Upper lobe of right lung (tissue), 1 donor: ENCODE data around the gene ABHD11. TPM values are rescaled to one million over a fixed set of nuclear protein-coding genes. Genes with fewer than 3 reads are reported as not detected.

ENCODE experiments used
- ATAC-seq: fragments of 200-7000 bp; cut with Tn5 transposase; one replicate; pipeline ENCODE4 v1.9.1; 2020; ENCODE audit warnings: mild to moderate bottlenecking, moderate library complexity
- DNase-seq: peaks from one replicate; pipeline ENCODE4 v3.0.0-alpha.2; 2020
- H3K27ac ChIP-seq: fragments of 200-600 bp; one replicate; pipeline ENCODE4 v1.8.0; 2022
- H3K27me3 ChIP-seq: fragments of 200-600 bp; one replicate; pipeline ENCODE4 v1.8.0; 2022; ENCODE audit warnings: mild to moderate bottlenecking
- H3K36me3 ChIP-seq: fragments of 200-600 bp; one replicate; pipeline ENCODE4 v1.8.0; 2022
- H3K4me1 ChIP-seq: fragments of 200-600 bp; one replicate; pipeline ENCODE4 v1.8.0; 2022
- H3K4me3 ChIP-seq: fragments of 200-600 bp; one replicate; pipeline ENCODE4 v1.8.0; 2022; ENCODE audit warnings: mild to moderate bottlenecking
- H3K9me3 ChIP-seq: fragments of 200-600 bp; one replicate; pipeline ENCODE4 v1.8.0; 2022
- CTCF ChIP-seq: fragments of 200-600 bp; IDR thresholded peaks from one replicate; pipeline ENCODE4 v1.8.0; 2022; ENCODE audit warnings: antibody characterized with exemption
- intact Hi-C: fragments of 100-400 bp; cut with DNase I; formaldehyde crosslinking; loops from one replicate; pipeline ENCODE4 v1.11.0; 2022
- total RNA-seq: library from RNA; stranded (reverse); fragmentation: NEBNext Ultra II Directional; extraction: Animal tissue kit (Norgen Biotek cat#: 25700); gene quantifications from one replicate; pipeline ENCODE4 v1.2.1, GENCODE V29; 2021
- donor health status: DM: no; HTN: yes; CAD: no; lungs with severe emphysema.

ABHD11 gene
- total RNA-seq, 1 donor from 2014 or later, result 19.7 TPM

DNA sequence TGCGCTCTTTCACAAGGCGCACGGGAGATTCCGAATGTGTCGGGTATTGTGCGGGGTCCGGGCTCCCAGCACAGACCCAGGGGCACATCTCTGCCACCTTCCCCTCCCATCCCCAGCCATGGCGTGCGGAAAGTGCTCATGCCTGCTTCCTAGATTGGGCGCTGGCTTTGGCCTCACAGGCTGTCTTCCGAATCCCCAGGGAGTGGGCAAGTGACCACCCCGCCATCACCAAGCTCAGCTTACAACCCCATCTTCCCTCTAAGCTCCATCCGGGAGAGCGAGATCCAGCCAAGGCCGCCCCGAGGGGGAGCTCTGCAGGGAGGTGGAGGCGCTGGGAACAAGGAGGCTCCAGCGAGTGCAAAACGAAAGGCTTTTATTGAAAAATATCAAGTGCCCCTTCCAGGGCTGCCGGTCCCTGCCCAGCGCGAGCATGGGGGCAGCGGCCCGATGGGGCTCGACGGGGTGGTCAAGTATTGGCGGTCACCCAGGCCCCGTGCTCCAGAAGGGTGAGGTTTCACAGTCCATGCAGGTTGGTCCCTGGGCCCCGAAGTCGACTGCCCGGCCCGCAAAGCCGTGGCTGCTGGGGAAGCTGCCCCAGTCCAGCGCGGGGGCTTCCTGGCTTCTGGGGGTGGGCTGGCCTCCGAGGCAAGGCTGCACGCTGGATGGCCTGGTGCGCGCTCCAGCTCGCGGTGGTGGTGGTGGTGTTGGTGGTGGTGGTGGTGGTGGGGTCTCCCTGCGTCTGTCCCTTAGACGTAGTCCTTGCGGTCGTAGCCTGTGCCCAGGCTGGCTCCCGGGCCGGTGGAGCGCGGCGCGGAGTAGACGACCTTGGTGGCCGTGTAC, 30.3 kb upstream of the ABHD11 start:
- H3K4me1 ChIP-seq, result no peaks in the 10 kb centered on the region
- DNase-seq (no peak), ATAC-seq (no peak)
- intact Hi-C loops, result no loop called here
- H3K36me3 ChIP-seq, result no peaks in the 10 kb centered on the region
- no peaks in the 10 kb centered on the region for H3K9me3 ChIP-seq
- TF ChIP-seq CTCF, result no peak
- no peak overlapping the region for H3K27ac ChIP-seq
- peak overlapping the region; percentile 45 for H3K4me3 ChIP-seq
- H3K27me3 ChIP-seq, result peaks cover 42% of the 10 kb centered on the region

DNA sequence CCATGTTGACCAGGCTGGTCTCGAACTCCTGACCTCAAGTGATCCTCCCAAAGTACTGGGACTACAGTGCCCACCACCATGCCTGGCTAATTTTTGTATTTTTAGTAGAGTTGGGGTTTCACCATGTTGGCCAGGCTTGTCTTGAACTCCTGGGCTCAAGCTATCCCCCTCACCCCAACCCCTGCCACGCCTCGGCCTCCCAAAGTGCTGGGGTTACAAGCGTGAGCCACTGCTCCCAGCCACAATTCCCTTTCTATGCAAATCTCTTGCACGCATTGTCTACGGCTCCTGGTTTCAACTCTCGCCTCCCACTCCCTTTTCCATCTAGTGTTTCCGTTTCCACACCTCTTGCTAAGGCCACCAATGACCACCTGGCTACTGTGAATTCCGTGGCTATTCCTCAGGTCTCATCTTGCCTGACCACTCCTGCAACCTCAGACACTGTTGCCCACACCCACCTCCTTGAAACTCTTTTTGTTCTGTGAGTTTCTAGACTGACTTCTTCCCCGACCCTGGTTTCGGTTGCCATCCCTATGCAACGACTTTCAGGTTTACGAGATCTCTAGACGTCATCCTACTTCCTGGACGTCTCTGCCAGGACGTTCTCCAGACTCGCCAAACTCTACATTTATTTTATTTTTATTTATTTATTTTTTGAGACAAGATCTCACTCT, 28.1 kb upstream of the ABHD11 start:
- H3K36me3 ChIP-seq, result no peaks in the 10 kb centered on the region

DNA sequence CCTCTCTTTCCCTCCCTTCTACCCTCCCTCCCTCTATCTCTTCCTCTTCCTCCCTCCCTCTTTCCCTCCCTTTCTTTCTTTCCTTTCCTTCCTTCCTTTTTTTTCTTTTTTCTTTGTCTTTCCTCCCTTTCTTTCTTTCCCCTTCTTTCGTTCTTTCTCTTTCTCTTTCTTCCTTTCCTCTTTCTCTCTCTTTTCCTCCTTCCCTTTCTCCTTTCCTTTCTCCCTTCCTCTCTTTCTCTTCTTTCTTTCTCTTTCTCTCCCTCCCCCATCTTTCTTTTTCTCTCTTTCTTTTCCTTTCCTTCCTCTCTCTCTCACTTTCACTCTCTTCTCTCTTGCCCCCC, 24.0 kb upstream of the ABHD11 start:
- no peaks in the 10 kb centered on the region for H3K4me1 ChIP-seq
- intact Hi-C loops, result no loop called here
- no peaks in the 10 kb centered on the region for H3K9me3 ChIP-seq
- peaks cover 8% of the 10 kb centered on the region for H3K27me3 ChIP-seq
- H3K27ac ChIP-seq, result no peak overlapping the region
- ATAC-seq (no peak), DNase-seq (no peak)
- TF ChIP-seq CTCF, result no peak
- H3K36me3 ChIP-seq, result no peaks in the 10 kb centered on the region
- no peak overlapping the region for H3K4me3 ChIP-seq

More for the DNA sequence above, 28.1 kb upstream of the ABHD11 start:
- no peak for ATAC-seq
- no peaks in the 10 kb centered on the region for H3K4me1 ChIP-seq
- intact Hi-C loops, result no loop called here
- H3K27me3 ChIP-seq, result peaks cover 35% of the 10 kb centered on the region
- H3K4me3 ChIP-seq, result no peak overlapping the region
- H3K9me3 ChIP-seq, result no peaks in the 10 kb centered on the region
- no peak overlapping the region for H3K27ac ChIP-seq
- no peak for TF ChIP-seq CTCF
- DNase-seq, result no peak

DNA sequence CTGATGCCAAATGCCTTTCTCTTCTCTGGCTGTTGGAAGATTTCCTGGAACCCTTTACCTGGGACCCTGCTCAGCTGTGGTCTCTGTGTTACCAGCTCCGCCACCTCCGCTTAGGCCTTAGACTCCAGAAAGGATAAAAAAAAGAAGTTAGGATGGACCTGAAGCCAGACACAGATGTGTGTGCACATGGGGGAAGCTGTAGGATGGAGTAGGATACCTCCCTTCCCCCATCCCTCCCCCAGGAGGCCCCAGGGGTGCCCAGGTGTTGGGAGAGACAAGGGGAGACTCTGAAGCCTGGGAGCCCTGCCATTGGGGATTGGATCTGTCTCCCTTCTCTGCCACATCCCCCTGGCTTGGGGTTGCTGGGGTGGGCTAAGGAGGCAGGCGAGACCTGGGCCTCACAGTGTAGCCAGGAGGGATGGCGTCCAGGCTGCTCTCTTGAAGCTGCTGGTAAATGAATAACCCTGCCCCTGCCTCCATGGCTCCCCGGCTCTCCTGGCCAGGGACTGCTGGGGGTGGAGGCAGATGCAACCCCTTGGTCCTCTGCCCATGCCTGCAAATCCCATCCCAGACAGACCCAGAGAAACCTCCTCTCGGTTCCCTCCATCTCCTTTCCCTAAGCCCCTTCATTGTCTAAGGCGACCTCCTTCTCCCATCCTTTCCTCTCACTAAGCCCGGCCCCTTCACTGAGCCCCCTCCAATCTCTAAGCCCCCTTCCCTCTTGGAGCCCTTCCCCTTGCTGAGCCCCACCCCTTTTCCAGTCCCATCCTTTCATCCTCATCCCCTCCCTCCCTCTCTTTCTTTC, 23.5 kb upstream of the ABHD11 start:
- no peak overlapping the region for H3K4me3 ChIP-seq
- no peaks in the 10 kb centered on the region for H3K4me1 ChIP-seq
- no peaks in the 10 kb centered on the region for H3K36me3 ChIP-seq
- H3K27ac ChIP-seq, result no peak overlapping the region
- peaks cover 3% of the 10 kb centered on the region for H3K27me3 ChIP-seq
- TF ChIP-seq CTCF, result no peak
- ATAC-seq (peak; percentile 27), DNase-seq (no peak)
- intact Hi-C loops, result no loop called here
- no peaks in the 10 kb centered on the region for H3K9me3 ChIP-seq

DNA sequence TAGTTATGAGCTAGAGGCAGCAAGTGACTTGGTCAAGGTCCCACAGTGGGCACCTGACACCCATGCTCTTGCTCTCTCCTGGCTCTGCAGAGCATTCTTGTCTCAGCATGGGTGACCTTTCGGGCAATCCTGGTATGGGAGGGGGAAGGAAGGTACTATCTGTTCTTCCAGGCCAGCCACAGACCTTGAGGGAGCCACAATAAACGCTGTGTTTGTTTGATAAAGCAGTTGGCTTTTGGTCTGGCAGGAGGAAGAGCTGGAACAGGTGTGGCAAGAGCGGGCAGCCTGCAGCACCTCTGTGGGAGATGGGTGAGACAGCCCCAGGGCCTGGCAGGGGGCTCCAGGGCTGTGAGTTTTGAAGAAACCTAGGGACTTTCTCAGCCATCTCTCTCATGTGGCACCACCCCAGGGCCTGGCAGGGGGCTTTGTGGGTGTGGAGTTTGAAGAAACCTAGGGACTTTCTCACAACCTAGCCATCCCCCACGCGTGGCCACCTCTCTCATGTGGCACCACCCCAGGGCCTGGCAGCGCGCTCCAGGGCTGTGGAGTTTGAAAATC, 20.1 kb upstream of the ABHD11 start:
- Histone ChIP-seq H3K4me1 (no peaks in the 10 kb centered on the region), H3K9me3 (no peaks in the 10 kb centered on the region), H3K4me3 (no peak overlapping the region), H3K27ac (no peak overlapping the region), H3K27me3 (no peaks in the 10 kb centered on the region), H3K36me3 (no peaks in the 10 kb centered on the region)
- intact Hi-C loops, result no loop called here
- no peak for TF ChIP-seq CTCF
- DNase-seq, result no peak
- ATAC-seq, result no peak
